ENCODE results near the gene DLG3. TPM values are rescaled to one million over a fixed set of nuclear protein-coding genes. Genes with fewer than 3 reads are reported as not detected.

The DLG3 gene
- total RNA-seq, 1 experiment from 2014 or later = 71.2 TPM

GRCh38 chrX:70423936-70424675 lies 20.5 kb upstream of the DLG3 start:
- H3K27me3 Mint-ChIP-seq (ENCODE audit: low read depth) = peaks cover 2% of the 10 kb centered on the region
- H3K23ac ChIP-seq (ENCODE audit: insufficient read length, low read depth, low read length) = no peak overlapping the region
- H4K5ac ChIP-seq (ENCODE audit: insufficient read length, low read depth, low read length) = no peak overlapping the region
- no peak overlapping the region for H4K8ac ChIP-seq (replicated peaks; ENCODE audit: insufficient read length, low read depth, low read length)
- no peak overlapping the region for H2BK20ac ChIP-seq (ENCODE audit: low read depth, low read length, poor library complexity, severe bottlenecking)
- no peak overlapping the region for H2BK5ac ChIP-seq (ENCODE audit: insufficient read length, low read length)
- H3K4me1 ChIP-seq (ENCODE audit: insufficient read depth, low read length) = no peaks in the 10 kb centered on the region; the same call in 1 of the 2 replicates
- no peak for TF ChIP-seq CTCF (conservative IDR thresholded peaks at IDR 0.05)
- no peaks in the 10 kb centered on the region for H3K79me1 ChIP-seq (ENCODE audit: insufficient read depth, low read depth, low read length, poor library complexity, severe bottlenecking)
- no peak overlapping the region for H2BK15ac ChIP-seq (ENCODE audit: low read depth, low read length)
- peak overlapping the region in 2 of 3 experiments; percentile 68 to 96; a peak in 4 of 7 replicates for H3K27ac Mint-ChIP-seq
- no peak overlapping the region for H3K9ac ChIP-seq (ENCODE audit: extremely low read depth, insufficient read length, low read length)
- H4K20me1 ChIP-seq (ENCODE audit: control insufficient read depth, insufficient read depth, insufficient read length) = no peaks in the 10 kb centered on the region
- no peak overlapping the region for H2BK120ac ChIP-seq (ENCODE audit: low read depth, low read length, poor library complexity, severe bottlenecking)
- DNase-seq = no peak
- H3T11ph ChIP-seq (ENCODE audit: low read length) = no peak overlapping the region
- peaks cover 28 to 53% (median 49%) of the 10 kb centered on the region in 3 experiments for H3K36me3 Mint-ChIP-seq (ENCODE audit: insufficient read depth in 1 of 3, low read depth in 3 of 3)
- H3K4me1 Mint-ChIP-seq = peaks cover 26 to 51% of the 10 kb centered on the region in 2 experiments
- no peak overlapping the region for H3K4ac ChIP-seq (ENCODE audit: low read depth, low read length)
- H3K9me3 Mint-ChIP-seq = peaks cover 74 to 84% of the 10 kb centered on the region in 2 experiments
- H4K91ac ChIP-seq (ENCODE audit: insufficient read length, low read depth, low read length) = no peak overlapping the region
- no peak overlapping the region for H3K56ac ChIP-seq (ENCODE audit: insufficient read length, low read depth, low read length)
- peaks cover 12% of the 10 kb centered on the region for H3K23me2 ChIP-seq (ENCODE audit: insufficient read length, low read depth, low read length, poor library complexity, severe bottlenecking)
- no CpG with 5 or more reads among the region's 10 CpGs for WGBS (ENCODE audit: extremely low coverage, insufficient read length, low lambda C conversion rate)
- H3K18ac ChIP-seq (ENCODE audit: insufficient read length, low read depth, low read length) = no peak overlapping the region
- no peaks in the 10 kb centered on the region for H3K27me3 ChIP-seq (ENCODE audit: insufficient read depth, low read length)
- peak overlapping the region; percentile 60 for H3K4me2 ChIP-seq (ENCODE audit: insufficient read depth, insufficient read length, low read length)
- no peak overlapping the region for H3K27ac ChIP-seq (ENCODE audit: insufficient read length, low read depth, low read length)
- H3K9me3 ChIP-seq (ENCODE audit: control insufficient read depth, low read depth, low read length) = peaks cover 33% of the 10 kb centered on the region
- H2AK5ac ChIP-seq (ENCODE audit: insufficient read length, low read length) = no peak overlapping the region
- H3K14ac ChIP-seq (ENCODE audit: insufficient read depth, low read length) = peak overlapping the region; percentile 16; the same call in 1 of the 2 replicates
- H3K79me2 ChIP-seq (ENCODE audit: insufficient read depth, low read length) = no peaks in the 10 kb centered on the region
- H3K4me3 Mint-ChIP-seq = peak overlapping the region; percentile 72 to 86
- no peak overlapping the region for H2BK12ac ChIP-seq (ENCODE audit: insufficient read length, low read depth, low read length)
- no peak overlapping the region for H2AFZ ChIP-seq (ENCODE audit: low read length)

Data from H9 (cell line).